Lung microvascular endothelial cell (primary cell): ENCODE results near the gene TRABD2B. TPM values are rescaled to one million over a fixed set of nuclear protein-coding genes. Genes with fewer than 3 reads are reported as not detected.

Experiments
- DNase-seq, 2 donors: peaks; one replicate each; pipeline versions ENCODE4 v3.0.0 to v3.0.0-alpha.2; 2010; ENCODE audit warnings: low read depth in 2 of 2
- total RNA-seq: library from RNA; depleted of rRNA; stranded (reverse); fragments of >200 nt; gene quantifications from 2 replicates; pipeline ENCODE4 v1.2.1, GENCODE V29; 2014

The TRABD2B gene
- total RNA-seq, 1 donor from 2014 or later = not detected

DNA sequence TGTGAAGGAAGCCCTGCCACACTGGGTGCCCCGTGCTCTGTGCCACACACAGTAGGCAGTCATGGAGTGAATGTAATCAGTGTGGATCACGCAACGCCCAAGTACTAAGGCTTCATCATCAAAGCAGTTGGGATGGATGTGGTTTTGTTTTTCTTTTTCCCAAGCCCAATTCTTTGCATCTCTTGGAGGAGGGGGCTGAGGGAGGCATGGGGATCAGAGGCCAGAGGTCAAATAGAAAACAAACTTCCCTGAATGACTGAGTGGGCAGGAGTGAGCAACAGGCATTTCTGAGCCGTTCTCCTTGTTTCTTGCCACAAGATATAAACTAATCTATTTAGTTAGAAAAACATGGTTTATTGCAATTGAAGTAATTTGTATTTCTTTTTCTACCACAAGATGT is 85.3 kb downstream of the TRABD2B start:
- DNase-seq = no peak

DNA sequence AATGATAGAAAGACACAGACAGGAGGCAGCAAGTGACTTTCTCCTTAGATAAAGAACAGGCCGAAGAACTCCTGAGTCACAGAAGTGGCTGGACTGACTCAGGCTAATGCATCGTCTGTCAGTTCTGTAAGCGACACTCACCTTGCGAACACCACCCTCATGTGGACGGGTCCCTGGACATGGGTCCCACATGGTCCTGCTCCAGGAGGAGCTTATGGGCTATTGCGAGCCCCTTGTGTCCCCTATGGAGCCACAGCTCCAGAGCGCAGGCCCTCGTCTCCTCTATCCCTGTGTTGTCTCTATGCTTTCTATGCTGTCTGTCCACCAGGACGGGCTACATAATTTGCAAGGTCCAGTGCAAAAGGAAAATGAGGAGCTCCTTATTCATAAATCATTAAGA is 85.8 kb downstream of the TRABD2B start:
- DNase-seq = no peak

DNA sequence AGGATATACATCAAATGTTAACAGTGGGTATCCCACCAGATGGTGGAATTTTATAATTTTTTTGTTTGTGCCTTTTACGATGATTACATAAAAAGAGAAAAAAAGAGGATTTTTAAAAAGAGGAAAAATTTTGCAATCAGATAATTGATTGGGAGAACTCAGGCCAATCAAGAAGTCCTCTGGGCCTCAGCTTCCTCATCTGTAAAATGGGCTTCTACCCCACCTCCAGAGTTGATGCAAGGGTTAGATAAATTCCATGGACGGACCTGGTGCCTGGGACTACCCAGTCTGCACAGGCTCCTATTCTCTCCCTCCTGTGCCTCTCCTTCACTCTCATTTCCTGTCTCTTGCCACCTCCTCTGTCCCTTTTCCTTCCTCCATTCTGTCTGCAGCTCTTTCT is 88.9 kb downstream of the TRABD2B start:
- DNase-seq = no peak

DNA sequence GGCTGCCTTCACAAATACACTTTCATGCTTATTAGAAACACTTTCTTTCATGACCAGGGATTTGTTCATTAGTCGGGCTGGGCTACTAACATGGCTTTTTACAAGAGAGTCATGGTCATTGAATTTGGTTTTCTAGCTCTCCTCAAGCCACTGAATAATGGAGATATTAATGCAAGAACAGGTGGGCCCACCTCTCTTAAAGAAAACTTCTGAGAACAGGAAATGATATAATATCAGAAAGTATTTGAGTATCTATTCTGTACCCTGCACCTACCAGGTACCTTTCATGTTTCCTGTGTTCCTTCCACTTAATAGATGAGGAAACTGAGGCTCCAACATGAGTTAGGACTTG is 90.0 kb downstream of the TRABD2B start:
- DNase-seq = no peak

DNA sequence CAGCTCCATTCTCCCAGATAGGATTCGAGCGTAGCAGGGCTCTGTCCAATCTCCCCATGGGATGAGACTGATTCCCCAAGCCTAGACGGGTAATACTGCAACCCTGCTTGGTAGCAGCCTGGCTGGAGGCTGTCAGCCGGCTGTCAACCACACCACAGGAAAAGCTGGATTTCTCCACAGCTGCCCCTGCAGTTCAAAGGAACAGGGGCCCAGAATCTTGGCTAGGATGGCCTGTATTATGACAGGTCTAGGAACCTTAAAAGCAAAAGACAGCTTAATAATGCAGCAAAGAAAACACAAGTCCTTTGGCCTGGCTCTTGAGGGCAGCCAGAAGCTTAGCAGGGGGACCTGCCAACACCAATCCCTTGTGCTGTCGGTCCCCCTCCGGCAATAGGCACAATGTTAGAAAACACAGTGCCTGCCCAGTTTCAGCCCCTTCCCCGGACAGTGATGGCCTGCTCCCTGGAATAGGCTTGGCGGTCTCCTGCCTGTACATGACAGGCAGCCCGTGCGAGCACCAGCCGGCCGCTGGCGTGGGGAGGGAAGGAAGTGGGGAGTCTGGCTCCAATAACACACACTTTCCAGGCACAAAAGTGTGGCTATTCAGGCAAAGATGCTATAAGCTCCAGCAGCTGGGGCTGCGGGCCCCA is 90.5 kb downstream of the TRABD2B start:
- peak; percentile 16 to 26 for DNase-seq

DNA sequence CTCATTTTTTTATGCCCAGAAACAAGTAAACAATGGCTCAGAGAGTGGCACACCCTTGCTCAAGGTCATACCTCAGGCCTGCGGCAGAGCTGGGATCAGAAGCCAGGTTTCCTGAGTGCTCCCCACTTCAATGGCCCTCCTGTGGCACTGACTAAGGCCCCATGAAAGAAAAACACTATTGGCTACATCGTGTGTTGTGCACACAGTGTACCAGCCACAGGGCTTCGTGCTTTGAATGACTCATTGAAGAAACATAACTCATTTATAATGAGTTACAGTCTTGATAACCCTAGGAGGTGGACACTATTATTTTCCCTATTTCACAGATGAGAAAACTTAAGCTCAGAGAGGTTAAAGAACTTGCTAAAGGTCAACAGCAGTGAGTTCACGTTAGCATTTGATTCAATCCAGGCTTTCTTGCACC is 91.2 kb downstream of the TRABD2B start:
- DNase-seq = peak; percentile 52 to 65

DNA sequence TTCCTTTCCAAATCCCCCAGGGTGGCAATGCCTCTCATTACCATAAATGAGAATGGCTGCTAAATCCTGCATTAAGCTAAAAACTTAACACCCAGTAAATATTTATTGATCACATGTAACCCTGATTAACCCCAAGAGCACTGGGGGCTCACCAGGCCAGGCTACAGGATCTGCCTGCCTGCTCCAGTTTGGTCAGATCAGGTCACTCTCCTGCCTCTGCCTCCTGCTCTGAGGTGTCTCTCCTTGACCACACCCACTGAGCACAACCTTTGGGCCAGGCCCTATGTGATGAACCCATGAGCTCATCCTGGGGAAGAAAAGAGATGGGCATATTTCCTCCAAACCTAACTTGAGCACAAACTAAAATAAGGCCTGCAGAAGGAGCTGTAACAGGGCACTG is 93.5 kb downstream of the TRABD2B start:
- DNase-seq = no peak

DNA sequence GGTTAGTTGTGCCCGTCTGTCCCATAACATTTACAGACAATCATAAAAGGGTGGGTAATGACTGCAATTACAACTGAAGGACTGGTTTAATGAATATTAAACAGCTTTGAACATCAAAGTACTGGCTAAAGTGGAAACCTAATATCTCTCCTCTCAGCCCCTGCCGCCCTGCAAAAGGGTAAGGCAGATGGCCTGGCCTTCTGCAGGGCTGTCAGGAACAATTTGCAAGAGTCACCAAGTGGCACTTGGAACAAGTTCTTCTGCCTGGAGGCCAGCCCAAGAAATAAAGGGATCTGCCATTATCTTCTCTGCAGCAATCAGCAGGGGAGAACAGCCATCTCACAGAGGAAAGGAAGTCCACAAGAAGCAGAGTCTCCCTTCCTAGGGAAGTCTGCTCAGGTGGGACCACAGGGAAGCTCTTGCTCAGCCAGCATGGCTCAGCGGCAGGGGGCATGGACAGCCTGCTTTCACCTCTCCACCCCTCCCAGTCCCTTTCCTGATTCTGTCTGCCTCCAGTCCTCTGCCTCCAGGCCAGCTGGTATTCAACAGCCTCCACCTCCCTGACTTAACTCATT is 96.1 kb downstream of the TRABD2B start:
- no peak for DNase-seq

DNA sequence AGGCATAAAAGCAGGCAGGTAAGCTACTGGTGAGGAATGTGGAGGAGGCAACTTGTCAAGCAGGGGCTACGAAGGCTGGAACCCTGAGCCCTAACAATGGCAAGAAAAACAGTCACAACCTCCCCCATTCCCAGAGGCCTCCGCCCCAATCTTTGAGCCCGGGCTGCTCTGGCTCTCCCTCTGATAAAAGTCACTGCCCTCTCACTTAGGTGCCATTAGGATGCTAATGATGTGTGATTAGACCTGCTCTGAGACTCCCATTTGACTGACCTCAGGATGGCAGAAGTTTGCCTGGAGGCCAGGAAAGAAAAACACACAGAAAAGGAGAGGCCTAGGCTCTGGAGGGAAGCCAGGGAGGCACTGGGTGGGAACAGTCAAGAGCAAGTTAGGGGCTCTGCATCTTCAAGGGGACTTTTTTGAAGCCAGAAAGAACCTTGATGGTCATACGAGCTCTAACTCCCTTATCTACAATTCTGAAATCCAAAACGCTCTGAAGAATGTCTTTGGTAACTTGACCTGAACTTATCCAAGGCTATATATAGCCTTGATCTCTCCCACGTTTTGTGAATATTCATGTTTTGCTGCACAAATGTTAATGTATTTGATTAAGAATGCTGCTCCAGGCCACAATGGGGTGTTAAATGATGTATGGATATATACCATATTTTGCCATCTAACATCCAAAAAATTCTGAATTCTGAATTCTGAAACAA is 98.9 kb downstream of the TRABD2B start:
- no peak for DNase-seq

DNA sequence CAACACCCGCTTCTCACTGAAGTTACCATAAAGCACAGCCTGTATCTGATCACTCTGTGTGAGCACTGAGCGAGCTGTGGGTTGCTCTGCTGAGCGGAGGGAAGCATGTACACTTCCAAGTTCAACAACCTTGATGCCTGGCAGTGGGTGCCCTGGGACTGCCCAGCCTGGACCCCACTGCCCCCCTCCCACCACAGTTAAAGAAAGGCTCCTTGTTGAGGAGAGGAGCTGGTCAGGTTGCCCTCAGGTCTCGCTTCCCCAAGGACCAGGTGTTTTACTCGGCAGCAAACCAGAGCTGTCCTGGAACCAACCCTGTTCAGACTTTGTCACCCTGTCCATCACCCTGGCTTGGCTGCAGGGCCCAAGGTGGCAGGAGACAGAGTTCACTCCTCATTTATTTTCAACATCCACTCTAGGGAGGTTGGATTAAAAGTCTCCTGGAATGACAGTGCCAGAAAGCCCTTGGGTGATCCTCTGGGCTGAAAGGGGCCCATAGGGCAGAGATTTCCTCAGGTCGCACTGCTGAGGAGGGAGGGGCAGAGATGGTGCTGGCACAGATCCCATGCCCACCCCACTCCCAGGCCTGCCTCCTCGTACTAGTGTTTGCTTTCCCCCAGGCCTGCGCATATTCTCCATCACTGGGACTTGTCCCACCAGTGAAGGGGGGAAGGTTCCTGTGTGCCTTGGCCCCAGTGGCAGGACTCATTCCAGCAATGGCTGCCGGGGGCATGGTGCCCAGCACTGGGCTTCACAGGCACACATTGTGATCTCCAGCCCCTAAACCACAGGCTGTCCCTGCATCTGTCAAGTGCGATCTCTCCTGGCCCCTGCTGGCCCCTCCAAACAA is 101.7 kb downstream of the TRABD2B start:
- no peak for DNase-seq

DNA sequence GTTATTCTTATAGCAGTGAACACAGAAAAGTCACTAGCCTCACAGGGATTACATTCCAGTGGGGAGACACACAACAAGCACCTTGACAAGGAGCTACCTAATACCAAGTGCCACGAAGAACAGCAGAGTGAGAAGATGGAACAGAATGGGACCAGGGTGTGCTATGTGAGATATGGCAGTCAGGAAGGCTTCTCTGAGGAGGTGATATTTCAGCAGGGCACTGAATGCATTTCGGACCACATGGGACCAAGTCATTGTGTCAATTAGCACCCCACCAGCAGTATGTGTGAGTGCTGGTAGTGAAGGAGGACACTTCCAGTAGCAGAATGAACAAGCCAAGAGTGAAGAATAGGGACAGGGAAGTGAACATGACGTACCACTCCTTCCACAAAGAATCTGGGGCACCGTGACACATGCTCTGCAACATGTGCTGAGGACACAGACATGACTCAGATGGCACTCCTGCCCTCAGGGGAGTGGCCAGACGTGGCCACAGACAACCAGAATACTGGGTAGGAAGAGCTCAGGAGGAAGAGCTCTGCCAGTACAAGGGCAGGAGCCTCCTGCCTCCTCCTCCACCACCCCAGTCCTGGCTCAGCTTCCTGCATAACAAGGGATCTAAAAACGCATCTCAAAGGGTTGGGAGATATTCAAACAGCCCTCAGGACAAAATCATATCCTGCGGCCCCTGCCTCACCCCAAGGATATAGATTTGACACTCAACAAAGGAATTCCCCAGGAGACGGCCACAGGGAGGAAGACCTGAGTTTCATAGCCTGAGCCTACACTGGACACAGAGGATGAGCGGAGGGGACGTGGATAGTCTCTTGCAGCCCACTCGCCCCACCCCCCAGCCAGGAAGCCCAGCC is 102.5 kb downstream of the TRABD2B start:
- peak in 1 of 2 donors; percentile 73 for DNase-seq

DNA sequence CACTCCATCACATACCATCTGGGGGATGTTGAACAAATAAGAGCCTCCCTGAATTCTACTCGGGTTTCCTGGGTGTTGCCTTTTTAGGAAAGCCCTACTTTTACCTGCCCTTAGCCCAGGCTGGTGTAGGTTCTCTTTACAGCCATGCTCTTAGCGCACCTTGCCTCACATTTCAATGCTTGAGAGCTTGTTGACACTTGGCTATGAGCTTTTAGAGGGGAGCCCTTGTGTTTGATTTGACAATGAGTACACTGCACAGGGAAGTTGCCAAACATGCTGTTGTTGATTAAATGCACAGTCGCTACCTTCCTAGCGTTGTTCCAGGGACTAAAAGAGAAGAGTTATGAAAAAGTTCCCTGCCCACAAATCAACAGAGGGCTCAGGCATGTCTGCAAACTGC is 103.8 kb downstream of the TRABD2B start:
- no peak for DNase-seq

DNA sequence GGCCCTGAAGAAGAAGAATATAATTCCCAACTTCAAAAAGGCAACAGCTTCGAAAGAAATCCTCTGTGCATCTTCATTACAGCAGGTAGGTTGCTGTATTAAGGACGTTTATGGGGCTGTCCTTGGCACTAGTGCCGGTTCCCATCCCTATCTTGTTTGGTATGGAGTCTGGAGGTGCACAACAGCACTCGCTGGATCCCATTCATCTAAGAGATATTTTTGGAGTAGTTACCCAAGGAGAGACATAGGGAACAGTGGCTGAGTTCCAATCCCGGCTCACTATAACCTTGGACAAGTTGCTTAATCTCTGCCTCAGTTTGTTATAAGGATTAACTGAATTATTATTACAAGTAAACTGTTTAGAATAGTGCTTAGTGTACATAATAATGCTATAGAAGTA is 106.4 kb downstream of the TRABD2B start:
- no peak for DNase-seq

DNA sequence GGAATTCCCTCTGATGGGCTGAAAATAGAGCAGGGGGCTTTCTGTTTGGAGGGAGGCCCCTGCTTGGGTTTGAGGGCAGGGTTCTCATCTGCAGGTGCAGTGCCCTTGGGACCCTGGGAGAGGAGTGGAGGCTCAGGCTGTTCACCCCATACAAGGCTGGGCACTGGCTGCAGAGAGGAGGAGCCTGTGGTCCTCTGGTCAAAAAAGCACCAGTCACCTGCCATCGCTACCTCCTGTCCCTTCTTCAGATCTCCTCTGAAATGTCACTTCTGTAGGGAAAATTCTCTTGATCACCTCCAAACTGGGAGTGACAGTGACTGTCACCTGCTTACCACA is 108.9 kb downstream of the TRABD2B start:
- no peak for DNase-seq

DNA sequence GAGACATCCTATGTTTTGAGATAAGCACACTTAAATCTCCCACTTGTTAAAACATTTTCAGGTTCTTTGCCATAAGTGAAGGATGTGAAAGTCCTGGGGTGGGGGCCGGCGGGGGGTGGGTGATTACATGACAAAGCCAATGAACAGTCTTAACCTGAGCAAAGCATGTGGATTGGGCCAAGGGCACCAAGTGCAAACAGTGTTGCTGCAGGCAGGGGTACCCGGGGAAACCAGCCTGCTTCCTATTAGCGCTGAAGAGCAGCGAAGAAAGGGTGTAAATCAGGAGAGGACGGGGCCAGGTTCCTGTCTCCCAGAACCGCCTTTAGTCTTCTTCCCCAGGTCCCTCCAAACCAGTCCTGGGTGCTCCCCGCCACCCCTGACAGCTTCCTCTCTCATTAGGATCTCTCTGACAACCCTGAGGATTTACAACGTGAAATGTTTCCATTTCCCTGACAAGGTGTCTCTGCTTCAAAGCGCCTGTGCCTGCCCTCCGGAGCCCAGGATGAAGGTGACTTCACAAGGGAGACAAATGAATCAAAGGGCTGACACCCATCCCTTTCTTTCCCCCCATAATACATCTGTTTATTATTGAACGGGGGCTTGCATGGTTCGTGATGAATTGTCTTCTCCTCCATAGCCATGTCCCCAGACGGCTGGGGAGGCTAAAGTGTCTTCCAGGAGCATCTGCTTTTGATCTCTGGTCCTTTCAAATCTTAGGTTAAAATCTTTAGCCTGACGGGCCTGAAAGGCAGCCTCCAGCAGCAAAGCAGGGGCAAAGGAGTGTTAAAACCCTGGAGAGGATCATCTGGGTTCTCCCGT is 109.5 kb downstream of the TRABD2B start:
- DNase-seq = no peak

DNA sequence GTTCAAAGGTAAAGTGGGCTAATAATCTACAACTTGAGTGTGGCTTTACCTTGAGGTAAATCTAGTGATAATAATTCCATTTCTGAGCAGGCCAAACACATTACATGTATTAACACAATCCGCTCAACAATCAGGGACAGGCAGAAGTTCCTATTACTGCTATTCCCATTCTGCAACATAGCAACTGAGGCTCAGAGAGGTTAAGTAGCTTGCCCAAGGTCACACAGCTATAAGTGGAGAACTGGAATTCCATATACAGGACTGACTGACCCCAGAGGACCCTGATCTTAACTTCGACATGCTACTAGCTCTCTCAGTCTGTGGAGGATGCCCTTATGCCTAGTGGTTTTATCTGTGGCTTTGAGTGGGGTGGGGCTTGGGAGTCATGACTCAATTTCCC is 110.1 kb downstream of the TRABD2B start:
- DNase-seq = no peak

DNA sequence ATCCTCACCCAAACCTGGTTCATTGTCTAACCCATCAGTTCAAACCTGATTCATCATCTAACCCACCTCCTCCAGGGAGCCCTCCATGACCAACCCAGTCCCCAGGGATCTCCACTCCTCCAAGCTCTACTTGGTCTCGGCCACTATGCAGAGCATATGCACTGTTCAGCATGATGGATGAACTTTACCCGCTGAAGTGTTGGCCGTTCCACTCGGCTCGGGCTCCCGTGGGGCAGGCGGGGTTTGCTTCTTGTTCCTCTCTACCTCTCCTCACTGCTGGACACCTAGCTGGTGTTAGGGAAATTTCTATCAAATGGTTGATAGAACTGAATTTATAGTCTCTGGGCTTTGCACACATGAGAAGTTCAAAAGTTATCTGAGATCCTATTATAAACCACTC is 111.0 kb downstream of the TRABD2B start:
- no peak for DNase-seq

DNA sequence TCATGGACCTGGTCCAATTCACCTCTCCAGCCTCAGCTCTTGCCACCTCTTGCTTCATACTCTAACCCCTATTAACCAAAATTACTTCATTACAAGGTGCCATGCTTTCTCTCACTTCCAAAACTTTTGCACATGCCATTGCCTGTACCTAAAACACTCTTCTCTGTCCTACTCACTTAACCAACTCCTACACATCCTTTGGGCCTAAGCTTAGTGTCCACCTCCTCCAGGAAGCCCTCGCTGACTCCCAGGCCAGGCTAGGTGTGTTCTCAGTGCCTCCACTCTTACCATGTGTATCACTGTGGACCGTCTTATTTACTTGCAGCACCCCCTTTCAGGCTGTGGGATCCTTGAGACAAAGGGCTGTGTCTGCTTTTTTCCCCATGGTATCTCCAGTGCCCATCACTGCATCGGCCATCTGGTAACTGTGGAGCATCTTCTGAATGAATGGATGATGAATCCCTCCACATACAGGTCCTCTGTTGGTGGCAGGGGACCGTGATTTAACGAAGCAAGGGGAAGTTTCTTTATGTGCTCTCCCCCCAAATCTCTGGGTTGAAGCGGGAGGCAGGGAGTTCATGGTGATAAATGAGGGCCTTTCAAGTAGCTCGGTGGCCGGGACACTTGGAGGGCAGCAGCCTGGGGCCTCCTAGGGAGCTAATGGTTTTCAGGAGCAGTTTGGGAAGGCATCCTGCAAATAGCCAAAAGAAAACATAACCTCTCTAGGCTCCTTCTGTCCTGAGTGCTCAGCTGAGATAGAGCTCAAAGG is 111.9 kb downstream of the TRABD2B start:
- no peak for DNase-seq

DNA sequence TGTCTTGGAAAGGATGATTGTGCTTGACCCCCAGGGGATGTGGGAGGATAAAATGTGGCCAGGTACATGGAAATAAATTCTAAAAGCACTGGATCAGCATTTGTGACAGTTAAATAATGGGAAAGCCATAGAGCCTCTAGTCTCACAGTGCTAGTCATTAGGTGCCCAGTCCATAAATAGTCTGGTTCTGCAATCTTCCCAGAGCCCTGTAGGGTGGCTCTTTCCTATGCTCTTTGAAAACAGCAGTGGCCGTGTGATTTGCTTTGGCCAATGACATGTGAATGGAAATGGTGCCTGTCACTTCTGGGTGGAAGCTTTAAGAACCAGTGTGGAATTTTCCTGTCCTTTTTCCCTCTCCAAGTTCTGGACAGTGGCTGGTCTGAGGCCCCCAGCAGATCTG is 113.2 kb downstream of the TRABD2B start:
- no peak for DNase-seq
